ENCODE measurements around the gene REEP1. TPM values are rescaled to one million over a fixed set of nuclear protein-coding genes. Genes with fewer than 3 reads are reported as not detected.
A peak's percentile ranks its signal among the peaks of the same experiment; 100 is the strongest.

The REEP1 gene
- total RNA-seq, 1 donor from 2014 or later, result 0.62 TPM

DNA sequence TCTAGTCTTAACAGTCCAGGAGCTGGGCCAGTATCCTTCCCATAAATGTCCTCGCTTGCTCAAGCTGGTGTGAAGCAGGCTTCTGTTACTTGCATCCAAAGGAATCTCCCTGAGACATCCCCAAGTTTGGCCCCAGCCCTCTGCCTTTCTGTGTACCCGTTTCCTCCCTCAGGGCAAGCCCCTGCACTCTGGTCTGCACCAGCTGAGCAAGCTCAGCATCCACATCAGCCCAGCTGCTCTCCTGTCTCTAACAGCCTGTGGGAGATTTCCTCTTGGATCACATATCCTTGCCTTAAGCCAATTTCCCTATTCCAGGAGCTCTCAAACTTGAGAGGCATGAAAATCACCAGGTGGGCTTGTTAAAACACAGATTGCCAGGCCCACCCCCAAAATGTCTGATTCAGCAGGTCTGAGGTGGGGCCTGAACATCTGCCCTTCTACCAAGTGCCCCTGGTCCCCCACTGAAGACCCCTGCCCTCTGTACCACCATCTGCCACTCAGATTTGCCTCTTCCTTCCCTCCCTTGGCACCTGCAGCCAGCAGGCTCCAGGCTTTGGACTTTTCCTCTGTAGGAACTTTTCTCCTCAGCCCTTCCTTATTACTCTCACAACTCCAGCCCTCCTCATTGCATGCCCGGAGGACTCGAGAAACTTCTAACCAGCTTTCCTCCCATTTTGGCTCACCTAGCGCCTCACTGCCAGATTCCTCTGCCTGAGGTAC is 32.1 kb downstream of the REEP1 start:
- Mint-ChIP-seq H3K36me3 (ENCODE audit: low read depth, unreplicated experiment) (no peaks in the 10 kb centered on the region), H3K9me3 (ENCODE audit: unreplicated experiment) (no peaks in the 10 kb centered on the region), H3K27me3 (ENCODE audit: unreplicated experiment) (peaks cover 6% of the 10 kb centered on the region), H3K27ac (ENCODE audit: unreplicated experiment) (no peak overlapping the region), H3K4me1 (ENCODE audit: unreplicated experiment) (peaks cover 10% of the 10 kb centered on the region), H3K4me3 (ENCODE audit: unreplicated experiment) (peak overlapping the region; percentile 29)
- TF ChIP-seq, protein P1, sequence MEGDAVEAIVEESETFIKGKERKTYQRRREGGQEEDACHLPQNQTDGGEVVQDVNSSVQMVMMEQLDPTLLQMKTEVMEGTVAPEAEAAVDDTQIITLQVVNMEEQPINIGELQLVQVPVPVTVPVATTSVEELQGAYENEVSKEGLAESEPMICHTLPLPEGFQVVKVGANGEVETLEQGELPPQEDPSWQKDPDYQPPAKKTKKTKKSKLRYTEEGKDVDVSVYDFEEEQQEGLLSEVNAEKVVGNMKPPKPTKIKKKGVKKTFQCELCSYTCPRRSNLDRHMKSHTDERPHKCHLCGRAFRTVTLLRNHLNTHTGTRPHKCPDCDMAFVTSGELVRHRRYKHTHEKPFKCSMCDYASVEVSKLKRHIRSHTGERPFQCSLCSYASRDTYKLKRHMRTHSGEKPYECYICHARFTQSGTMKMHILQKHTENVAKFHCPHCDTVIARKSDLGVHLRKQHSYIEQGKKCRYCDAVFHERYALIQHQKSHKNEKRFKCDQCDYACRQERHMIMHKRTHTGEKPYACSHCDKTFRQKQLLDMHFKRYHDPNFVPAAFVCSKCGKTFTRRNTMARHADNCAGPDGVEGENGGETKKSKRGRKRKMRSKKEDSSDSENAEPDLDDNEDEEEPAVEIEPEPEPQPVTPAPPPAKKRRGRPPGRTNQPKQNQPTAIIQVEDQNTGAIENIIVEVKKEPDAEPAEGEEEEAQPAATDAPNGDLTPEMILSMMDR (IDR thresholded peaks at IDR 0.05; ENCODE audit: unreplicated experiment), result no peak
- no peak for DNase-seq (ENCODE audit: low spot score)

GRCh38 chr2:86304416-86304815 is 33.0 kb downstream of the REEP1 start:
- H3K27ac Mint-ChIP-seq (ENCODE audit: unreplicated experiment), result no peak overlapping the region
- no peaks in the 10 kb centered on the region for H3K9me3 Mint-ChIP-seq (ENCODE audit: unreplicated experiment)
- TF ChIP-seq, protein P1 (IDR thresholded peaks at IDR 0.05; ENCODE audit: unreplicated experiment), result no peak
- no peak for DNase-seq (ENCODE audit: low spot score)
- H3K36me3 Mint-ChIP-seq (ENCODE audit: low read depth, unreplicated experiment), result no peaks in the 10 kb centered on the region
- H3K27me3 Mint-ChIP-seq (ENCODE audit: unreplicated experiment), result peaks cover 7% of the 10 kb centered on the region
- peaks cover 10% of the 10 kb centered on the region for H3K4me1 Mint-ChIP-seq (ENCODE audit: unreplicated experiment)
- no peak overlapping the region for H3K4me3 Mint-ChIP-seq (ENCODE audit: unreplicated experiment)

GRCh38 chr2:86302320-86302719 is 35.1 kb downstream of the REEP1 start:
- Mint-ChIP-seq H3K36me3 (ENCODE audit: low read depth, unreplicated experiment) (no peaks in the 10 kb centered on the region), H3K9me3 (ENCODE audit: unreplicated experiment) (no peaks in the 10 kb centered on the region), H3K4me1 (ENCODE audit: unreplicated experiment) (peaks cover 23% of the 10 kb centered on the region), H3K27me3 (ENCODE audit: unreplicated experiment) (peaks cover 11% of the 10 kb centered on the region), H3K4me3 (ENCODE audit: unreplicated experiment) (no peak overlapping the region), H3K27ac (ENCODE audit: unreplicated experiment) (no peak overlapping the region)
- no peak for DNase-seq (ENCODE audit: low spot score)
- TF ChIP-seq, protein P1 (IDR thresholded peaks at IDR 0.05; ENCODE audit: unreplicated experiment), result no peak

GRCh38 chr2:86301711-86302202 is 35.7 kb downstream of the REEP1 start:
- TF ChIP-seq, protein P1 (IDR thresholded peaks at IDR 0.05; ENCODE audit: unreplicated experiment), result no peak
- H3K4me1 Mint-ChIP-seq (ENCODE audit: unreplicated experiment), result peaks cover 23% of the 10 kb centered on the region
- H3K9me3 Mint-ChIP-seq (ENCODE audit: unreplicated experiment), result no peaks in the 10 kb centered on the region
- peaks cover 11% of the 10 kb centered on the region for H3K27me3 Mint-ChIP-seq (ENCODE audit: unreplicated experiment)
- no peaks in the 10 kb centered on the region for H3K36me3 Mint-ChIP-seq (ENCODE audit: low read depth, unreplicated experiment)
- no peak overlapping the region for H3K27ac Mint-ChIP-seq (ENCODE audit: unreplicated experiment)
- no peak overlapping the region for H3K4me3 Mint-ChIP-seq (ENCODE audit: unreplicated experiment)
- no peak for DNase-seq (ENCODE audit: low spot score)

GRCh38 chr2:86301009-86301408 is 36.4 kb downstream of the REEP1 start:
- H3K9me3 Mint-ChIP-seq (ENCODE audit: unreplicated experiment), result no peaks in the 10 kb centered on the region
- TF ChIP-seq, protein P1 (IDR thresholded peaks at IDR 0.05; ENCODE audit: unreplicated experiment), result no peak
- H3K36me3 Mint-ChIP-seq (ENCODE audit: low read depth, unreplicated experiment), result no peaks in the 10 kb centered on the region
- no peak overlapping the region for H3K27ac Mint-ChIP-seq (ENCODE audit: unreplicated experiment)
- H3K4me3 Mint-ChIP-seq (ENCODE audit: unreplicated experiment), result no peak overlapping the region
- no peak for DNase-seq (ENCODE audit: low spot score)
- peaks cover 10% of the 10 kb centered on the region for H3K27me3 Mint-ChIP-seq (ENCODE audit: unreplicated experiment)
- peaks cover 23% of the 10 kb centered on the region for H3K4me1 Mint-ChIP-seq (ENCODE audit: unreplicated experiment)

Data from endothelial cell (in vitro differentiated cells).